ENCODE results near the gene WASHC4. TPM values are rescaled to one million over a fixed set of nuclear protein-coding genes. Genes with fewer than 3 reads are reported as not detected.

WASHC4 gene
- total and polyA plus RNA-seq, 8 donors: 8.9 to 33.0 (median 17.7) TPM

DNA sequence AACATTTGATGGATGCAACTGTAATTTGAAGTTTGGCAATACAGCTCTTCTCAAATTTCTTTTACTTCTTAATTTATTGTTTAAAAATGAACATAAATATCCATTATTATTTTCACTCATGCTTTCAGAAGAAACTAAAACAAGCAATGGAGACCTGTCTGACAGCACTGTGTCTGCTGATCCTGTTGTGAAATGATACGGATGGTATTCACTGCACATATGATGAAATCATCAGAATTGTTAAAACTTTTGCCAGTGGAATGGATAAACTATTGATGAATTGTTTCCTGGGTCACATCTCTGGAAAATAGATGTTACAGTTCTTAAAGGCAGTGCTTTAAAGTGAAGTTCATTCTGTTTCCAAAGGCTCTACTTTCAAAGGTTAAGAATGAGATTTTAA is 59.2 kb downstream of the WASHC4 start:
- H3K36me3 ChIP-seq: peaks cover 0 to 43% (median 13%) of the 10 kb centered on the region in 3 donors
- H3K27ac ChIP-seq: no peak overlapping the region
- FAIRE-seq (no peak), ATAC-seq (no peak), DNase-seq (no peak)
- 80 to 97% methylated on average over 1 of the region's 1 CpG for WGBS, 2 donors
- H3K27me3 ChIP-seq: no peaks in the 10 kb centered on the region
- TF ChIP-seq, protein P1, sequence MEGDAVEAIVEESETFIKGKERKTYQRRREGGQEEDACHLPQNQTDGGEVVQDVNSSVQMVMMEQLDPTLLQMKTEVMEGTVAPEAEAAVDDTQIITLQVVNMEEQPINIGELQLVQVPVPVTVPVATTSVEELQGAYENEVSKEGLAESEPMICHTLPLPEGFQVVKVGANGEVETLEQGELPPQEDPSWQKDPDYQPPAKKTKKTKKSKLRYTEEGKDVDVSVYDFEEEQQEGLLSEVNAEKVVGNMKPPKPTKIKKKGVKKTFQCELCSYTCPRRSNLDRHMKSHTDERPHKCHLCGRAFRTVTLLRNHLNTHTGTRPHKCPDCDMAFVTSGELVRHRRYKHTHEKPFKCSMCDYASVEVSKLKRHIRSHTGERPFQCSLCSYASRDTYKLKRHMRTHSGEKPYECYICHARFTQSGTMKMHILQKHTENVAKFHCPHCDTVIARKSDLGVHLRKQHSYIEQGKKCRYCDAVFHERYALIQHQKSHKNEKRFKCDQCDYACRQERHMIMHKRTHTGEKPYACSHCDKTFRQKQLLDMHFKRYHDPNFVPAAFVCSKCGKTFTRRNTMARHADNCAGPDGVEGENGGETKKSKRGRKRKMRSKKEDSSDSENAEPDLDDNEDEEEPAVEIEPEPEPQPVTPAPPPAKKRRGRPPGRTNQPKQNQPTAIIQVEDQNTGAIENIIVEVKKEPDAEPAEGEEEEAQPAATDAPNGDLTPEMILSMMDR (IDR thresholded peaks at IDR 0.05): no peak
- H3K9me3 ChIP-seq: no peaks in the 10 kb centered on the region
- H3K4me3 ChIP-seq: no peak overlapping the region
- intact Hi-C loops (cut with DNase I): no loop called here
- peaks cover 0 to 11% (median 0%) of the 10 kb centered on the region in 3 donors for H3K4me1 ChIP-seq

DNA sequence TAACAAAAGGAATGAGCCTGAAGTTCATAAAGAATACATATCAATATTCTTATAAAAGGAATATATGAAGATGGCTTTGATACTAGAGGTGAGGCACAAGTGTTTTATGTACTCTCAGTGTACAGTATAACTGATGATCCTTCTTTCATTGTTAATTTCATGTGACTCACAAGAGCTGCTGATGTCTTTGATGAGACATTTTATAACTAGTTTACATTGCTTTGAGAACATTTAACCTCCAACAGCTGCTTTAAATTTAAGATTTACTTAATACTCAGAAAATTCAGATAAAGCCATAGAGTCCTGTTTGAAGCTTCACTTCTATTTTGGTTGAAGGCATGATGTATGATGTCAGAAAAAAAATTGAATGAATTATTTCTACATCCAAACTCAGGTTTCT is 59.8 kb downstream of the WASHC4 start:
- Histone ChIP-seq H3K9me3 (no peaks in the 10 kb centered on the region), H3K4me3 (no peak overlapping the region), H3K27ac (no peak overlapping the region), H3K36me3 (peaks cover 0 to 43% (median 13%) of the 10 kb centered on the region in 3 donors), H3K27me3 (no peaks in the 10 kb centered on the region), H3K4me1 (peaks cover 0 to 11% (median 0%) of the 10 kb centered on the region in 3 donors)
- TF ChIP-seq, protein P1 (IDR thresholded peaks at IDR 0.05): no peak
- intact Hi-C loops (cut with DNase I): no loop called here
- ATAC-seq (no peak), DNase-seq (no peak), FAIRE-seq (no peak)

DNA sequence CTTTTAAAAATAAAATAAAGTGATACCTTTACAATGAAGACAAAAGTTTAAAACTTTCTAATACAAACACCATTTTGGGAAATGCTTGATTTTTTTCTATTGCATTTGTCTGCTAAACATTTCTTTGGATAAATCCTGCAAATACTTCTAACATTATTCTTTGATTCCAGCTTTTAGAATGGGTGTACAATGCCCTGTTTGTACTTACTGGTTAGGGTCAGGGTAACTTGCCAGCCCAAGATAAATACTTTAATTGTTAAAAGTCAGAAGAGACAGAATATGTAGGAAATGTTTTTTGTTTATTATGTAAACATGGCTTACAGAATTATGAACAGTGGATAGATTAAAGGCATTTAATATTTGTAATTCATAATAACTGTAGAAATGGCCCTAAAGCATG is 60.5 kb downstream of the WASHC4 start:
- H3K36me3 ChIP-seq: peaks cover 0 to 38% (median 10%) of the 10 kb centered on the region in 3 donors

DNA sequence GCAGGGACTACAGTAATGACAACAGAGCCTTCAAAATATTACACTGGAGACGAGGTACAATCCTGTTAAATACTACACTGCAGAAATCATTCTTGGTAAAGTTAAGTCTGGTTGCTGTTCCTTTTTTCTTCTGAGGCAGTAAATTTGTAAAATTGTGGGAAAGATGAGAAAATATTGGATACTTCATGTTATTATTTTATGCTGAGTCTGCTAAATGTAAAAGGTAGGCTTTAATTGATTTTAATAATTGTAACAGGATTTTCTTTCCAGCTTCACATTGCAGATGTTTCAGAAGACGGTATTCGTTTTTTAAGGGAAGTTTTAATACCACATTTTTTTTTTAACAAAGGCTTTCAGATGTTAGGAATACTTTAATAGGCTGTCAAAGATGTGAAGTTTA is 62.6 kb downstream of the WASHC4 start:
- Histone ChIP-seq H3K27me3 (no peaks in the 10 kb centered on the region), H3K9me3 (no peaks in the 10 kb centered on the region), H3K4me1 (peaks cover 0 to 11% (median 0%) of the 10 kb centered on the region in 3 donors), H3K36me3 (peaks cover 0 to 32% (median 8%) of the 10 kb centered on the region in 3 donors), H3K27ac (no peak overlapping the region), H3K4me3 (no peak overlapping the region)
- TF ChIP-seq, protein P1 (IDR thresholded peaks at IDR 0.05): no peak
- FAIRE-seq (no peak), DNase-seq (no peak), ATAC-seq (no peak)
- 90 to 93% methylated on average over 3 of the region's 3 CpGs for WGBS, 2 donors
- intact Hi-C loops (cut with DNase I): no loop called here

More for the DNA sequence above, 60.5 kb downstream of the WASHC4 start:
- DNase-seq (no peak), ATAC-seq (no peak), FAIRE-seq (no peak)
- Histone ChIP-seq H3K27ac (no peak overlapping the region), H3K4me3 (no peak overlapping the region), H3K27me3 (no peaks in the 10 kb centered on the region), H3K4me1 (peaks cover 0 to 11% (median 0%) of the 10 kb centered on the region in 3 donors), H3K9me3 (no peaks in the 10 kb centered on the region)
- intact Hi-C loops (cut with DNase I): no loop called here
- TF ChIP-seq, protein P1 (IDR thresholded peaks at IDR 0.05): no peak

DNA sequence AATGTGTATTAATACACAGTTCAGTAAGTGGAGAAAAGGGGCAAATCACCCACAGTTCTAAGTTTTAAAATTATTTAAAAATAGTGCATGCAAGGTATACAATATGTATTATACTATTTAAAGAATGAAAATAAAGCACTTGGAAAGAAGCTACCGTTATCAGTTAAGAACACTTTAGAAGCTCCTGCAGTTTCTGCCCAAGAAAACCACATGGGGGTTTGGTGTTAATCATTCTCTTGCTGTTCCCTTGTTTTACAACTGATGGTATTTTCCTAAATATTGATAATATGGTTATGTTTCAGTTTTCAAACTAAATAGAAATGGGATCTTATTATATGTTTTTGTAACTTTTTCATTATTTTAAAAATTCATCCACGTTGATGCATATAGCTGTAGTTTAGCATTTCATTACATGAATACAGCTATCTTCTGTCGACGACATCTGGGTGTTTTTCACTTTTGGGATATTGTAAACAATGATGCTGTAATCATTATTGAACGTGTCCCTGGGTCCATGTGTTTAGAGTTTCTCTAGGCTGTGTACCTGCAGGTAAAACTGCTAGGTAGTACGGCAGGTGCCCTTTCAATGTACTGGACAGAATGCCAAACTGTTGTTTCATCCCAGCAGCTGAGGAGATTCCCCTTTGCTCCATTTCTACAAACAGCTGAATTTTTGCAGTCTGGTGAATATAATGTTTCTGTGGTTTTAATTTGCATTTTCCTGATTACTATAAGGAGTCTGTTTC is 64.3 kb downstream of the WASHC4 start:
- intact Hi-C loops (cut with DNase I): no loop called here
- no peak overlapping the region for H3K4me3 ChIP-seq
- H3K27ac ChIP-seq: no peak overlapping the region
- H3K9me3 ChIP-seq: no peaks in the 10 kb centered on the region
- DNase-seq (no peak), FAIRE-seq (no peak), ATAC-seq (no peak)
- TF ChIP-seq, protein P1 (IDR thresholded peaks at IDR 0.05): no peak
- H3K27me3 ChIP-seq: no peaks in the 10 kb centered on the region
- WGBS, 2 donors: 69 to 72% methylated on average over 6 of the region's 6 CpGs
- peaks cover 0 to 11% (median 0%) of the 10 kb centered on the region in 3 donors for H3K4me1 ChIP-seq
- H3K36me3 ChIP-seq: peaks cover 0 to 27% (median 6%) of the 10 kb centered on the region in 3 donors
